K562 (cell line): ENCODE data around the gene VWA7. TPM values are rescaled to one million over a fixed set of nuclear protein-coding genes. Genes with fewer than 3 reads are reported as not detected.
A peak's percentile ranks its signal among the peaks of the same experiment; 100 is the strongest.

Experiments
- CREB1 ChIP-seq, 2 experiments: sonication (generic) in 1 of 2; formaldehyde crosslinking in 1 of 2; IDR thresholded peaks; 2 replicates each; pipeline versions ENCODE4 v1.6.1 to v1.8.0; 2012 to 2022; ENCODE audit warnings: inconsistent platforms in 1 of 2, mild to moderate bottlenecking in 1 of 2, missing genetic modification reagents in 1 of 2, moderate library complexity in 1 of 2
- FOXA1 ChIP-seq: fragments of 450-650 bp; IDR thresholded peaks from 2 replicates; pipeline ENCODE4 v1.6.1; 2016; ENCODE audit warnings: mild to moderate bottlenecking, borderline replicate concordance
- FUS ChIP-seq: fragments of 200-400 bp; formaldehyde crosslinking; optimal IDR thresholded peaks from 2 replicates; pipeline ENCODE3; 2017; ENCODE audit warnings: low read depth, low read length
- HINFP ChIP-seq: fragments of 450-650 bp; conservative IDR thresholded peaks from 2 replicates; pipeline ENCODE4 v1.6.1; 2016; ENCODE audit warnings: missing genetic modification characterization, low read depth, mild to moderate bottlenecking, control low read depth, missing compliant biosample characterization
- HMG20B ChIP-seq: fragments of 250-450 bp; sonication (Bioruptor Pico); IDR thresholded peaks from 2 replicates; pipeline ENCODE4 v1.5.0; 2021; ENCODE audit warnings: mild to moderate bottlenecking
- MYC ChIP-seq, 2 experiments: fragments of 250-450 bp in 1 of 2; sonication (Bioruptor Pico) in 1 of 2; IDR thresholded peaks; 2 replicates each; pipeline versions ENCODE4 v1.5.1 to v1.6.1; 2012 to 2021; ENCODE audit warnings: low read depth in 2 of 2, borderline replicate concordance in 1 of 2, improper control_type of control experiment in 1 of 2, low read length in 1 of 2, mild to moderate bottlenecking in 1 of 2, moderate library complexity in 1 of 2
- RUNX1 ChIP-seq: sonication (generic); IDR thresholded peaks from 2 replicates; pipeline ENCODE4 v1.6.1; 2016; ENCODE audit warnings: antibody characterized with exemption, low read depth
- SREBF2 ChIP-seq: sonication (generic); formaldehyde crosslinking; IDR thresholded peaks from 2 replicates; pipeline ENCODE4 v1.4.0; 2020; ENCODE audit warnings: mild to moderate bottlenecking, missing genetic modification reagents
- SRSF1 ChIP-seq: fragments of 200-400 bp; formaldehyde crosslinking; IDR thresholded peaks from 2 replicates; pipeline ENCODE4 v1.6.1; 2017; ENCODE audit warnings: mild to moderate bottlenecking, low read depth, low read length, moderate library complexity
- SRSF3 ChIP-seq: fragments of 200-400 bp; formaldehyde crosslinking; IDR thresholded peaks from 2 replicates; pipeline ENCODE4 v1.6.1; 2016; ENCODE audit warnings: mild to moderate bottlenecking, low read length, moderate library complexity; ENCODE audit not compliant: insufficient read depth
- ZBTB11 ChIP-seq, 3 experiments: fragments of 200-800 bp in 1 of 3; fragments of 250-450 bp in 1 of 3; fragments of 450-650 bp in 1 of 3; sonication (Bioruptor Pico) in 1 of 3; sonication (Bioruptor generic) in 1 of 3; formaldehyde crosslinking in 1 of 3; IDR thresholded peaks; 2 replicates each; pipeline versions ENCODE4 v1.6.1 to v1.8.0; 2016 to 2022; ENCODE audit warnings: mild to moderate bottlenecking in 2 of 3, missing genetic modification characterization in 2 of 3, missing compliant biosample characterization in 1 of 3, moderate library complexity in 1 of 3
- ZBTB12 ChIP-seq: fragments of 250-450 bp; sonication (Bioruptor Pico); IDR thresholded peaks from 2 replicates; pipeline ENCODE4 v1.4.0; 2020
- ZNF134 ChIP-seq: fragments of 250-450 bp; sonication (Bioruptor Pico); conservative IDR thresholded peaks from 2 replicates; pipeline ENCODE4 v1.4.0; 2020
- ZNF165 ChIP-seq: fragments of 250-450 bp; sonication (Bioruptor Pico); IDR thresholded peaks from 2 replicates; pipeline ENCODE4 v1.4.0; 2020; ENCODE audit warnings: borderline replicate concordance
- polyA plus RNA-seq, 8 experiments: library from polyadenylated mRNA; depleted of rRNA in 4 of 8; stranded (reverse) in 5 of 8; unstranded in 3 of 8; fragments of >200 nt; fragmentation: Nextera tagmentation in 2 of 8; fragmentation: Illumina TruSeq in 1 of 8; extraction: Ambion mirVana in 2 of 8; extraction: Trizol in 1 of 8; gene quantifications; 2 replicates each; pipeline versions ENCODE4 v1.2.1 to v1.2.3, GENCODE V29; 2011 to 2014; ENCODE audit warnings: inconsistent platforms in 1 of 8, missing spikeins in 1 of 8
- total RNA-seq, 7 experiments: library from RNA; depleted of rRNA in 6 of 7; stranded (reverse); fragments of >200 nt in 6 of 7; fragmentation: Illumina TruSeq in 2 of 7; extraction: Trizol in 2 of 7; gene quantifications; 2 replicates each; pipeline versions ENCODE4 v1.2.1 to v1.2.3, GENCODE V29; 2011 to 2021; ENCODE audit warnings: low replicate concordance in 1 of 7
- TF ChIP-seq, protein P1 (sequence below): sonication (generic); formaldehyde crosslinking; IDR thresholded peaks from 2 replicates; pipeline ENCODE4 v1.8.1; 2023; ENCODE audit warnings: mild to moderate bottlenecking, missing genetic modification reagents
- TF ChIP-seq, protein P2 (sequence below): fragments of 250-450 bp; sonication (Bioruptor Pico); IDR thresholded peaks from 2 replicates; pipeline ENCODE4 v1.4.0; 2020; ENCODE audit warnings: mild to moderate bottlenecking, moderate library complexity

VWA7 gene
- total and polyA plus RNA-seq, 9 of the 15 experiments (the other 6 are each of a cell fraction or from before 2014, with no cell fraction given), result 0.18 to 2.9 (median 0.95) TPM

DNA sequence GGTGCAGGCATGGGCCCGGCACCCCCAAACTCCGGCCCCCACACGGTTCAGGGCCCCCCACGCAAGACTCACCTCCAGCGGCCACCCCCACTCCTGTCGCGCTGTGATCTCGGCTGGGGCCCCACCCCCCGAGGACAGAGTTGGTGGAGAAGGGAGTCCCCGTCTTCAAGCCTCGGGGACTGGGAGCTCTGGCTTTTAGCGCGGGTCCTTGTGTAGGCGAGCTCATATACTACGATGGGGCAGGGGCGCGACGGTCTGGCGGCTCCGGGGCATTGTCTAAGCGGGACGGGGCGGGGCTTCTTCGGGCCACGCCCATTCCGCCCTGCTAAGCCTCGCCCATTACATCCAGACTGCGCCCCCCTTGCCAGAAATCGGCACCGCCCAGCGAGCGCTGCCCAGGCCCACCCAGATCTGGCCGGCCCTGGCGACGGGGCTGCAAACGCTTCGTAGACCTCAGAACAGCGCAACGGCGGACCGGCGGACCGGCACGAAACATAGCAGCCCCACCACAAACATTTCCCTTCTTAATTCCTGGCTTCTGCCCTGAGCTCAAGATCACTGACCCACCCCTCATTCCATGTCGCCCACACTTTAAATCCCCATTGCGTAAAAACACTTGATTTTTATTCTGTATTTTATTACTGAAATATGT is 47.0 kb downstream of the VWA7 start (continued):
- TF ChIP-seq HINFP (tag) (peak; percentile 68), ZBTB12 (CRISPR knock-in tag) (peak; percentile 68), SRSF1 (0 out of 2 replicates have a peak, but pooled peaks have one; percentile 85), RUNX1 (no peak), HMG20B (peak; percentile 99), ZNF165 (peak; percentile 91), SRSF3 (peak; percentile 74; the same call in 1 of the 2 replicates), ZBTB11 (CRISPR knock-in tag; IDR thresholded peaks at IDR 0.05) (peak in 1 of 3 experiments; percentile 48; a peak in 3 of 6 replicates), MYC (IDR thresholded peaks at IDR 0.05; ENCODE audit: low read depth, low read length) (peak; percentile 62), MYC (CRISPR knock-in tag; IDR thresholded peaks at IDR 0.05; ENCODE audit: borderline replicate concordance, low read depth) (peak; percentile 100), CREB1 (IDR thresholded peaks at IDR 0.05) (peak; percentile 47), CREB1 (CRISPR knock-in tag; IDR thresholded peaks at IDR 0.05) (no peak), SREBF2 (no peak), ZNF134 (CRISPR knock-in tag) (peak; percentile 82), FOXA1 (no peak), FUS (peak; percentile 67)
- TF ChIP-seq, protein P1, sequence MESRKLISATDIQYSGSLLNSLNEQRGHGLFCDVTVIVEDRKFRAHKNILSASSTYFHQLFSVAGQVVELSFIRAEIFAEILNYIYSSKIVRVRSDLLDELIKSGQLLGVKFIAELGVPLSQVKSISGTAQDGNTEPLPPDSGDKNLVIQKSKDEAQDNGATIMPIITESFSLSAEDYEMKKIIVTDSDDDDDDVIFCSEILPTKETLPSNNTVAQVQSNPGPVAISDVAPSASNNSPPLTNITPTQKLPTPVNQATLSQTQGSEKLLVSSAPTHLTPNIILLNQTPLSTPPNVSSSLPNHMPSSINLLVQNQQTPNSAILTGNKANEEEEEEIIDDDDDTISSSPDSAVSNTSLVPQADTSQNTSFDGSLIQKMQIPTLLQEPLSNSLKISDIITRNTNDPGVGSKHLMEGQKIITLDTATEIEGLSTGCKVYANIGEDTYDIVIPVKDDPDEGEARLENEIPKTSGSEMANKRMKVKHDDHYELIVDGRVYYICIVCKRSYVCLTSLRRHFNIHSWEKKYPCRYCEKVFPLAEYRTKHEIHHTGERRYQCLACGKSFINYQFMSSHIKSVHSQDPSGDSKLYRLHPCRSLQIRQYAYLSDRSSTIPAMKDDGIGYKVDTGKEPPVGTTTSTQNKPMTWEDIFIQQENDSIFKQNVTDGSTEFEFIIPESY (CRISPR knock-in tag), result peak; percentile 79; the same call in 1 of the 2 replicates
- TF ChIP-seq, protein P2, sequence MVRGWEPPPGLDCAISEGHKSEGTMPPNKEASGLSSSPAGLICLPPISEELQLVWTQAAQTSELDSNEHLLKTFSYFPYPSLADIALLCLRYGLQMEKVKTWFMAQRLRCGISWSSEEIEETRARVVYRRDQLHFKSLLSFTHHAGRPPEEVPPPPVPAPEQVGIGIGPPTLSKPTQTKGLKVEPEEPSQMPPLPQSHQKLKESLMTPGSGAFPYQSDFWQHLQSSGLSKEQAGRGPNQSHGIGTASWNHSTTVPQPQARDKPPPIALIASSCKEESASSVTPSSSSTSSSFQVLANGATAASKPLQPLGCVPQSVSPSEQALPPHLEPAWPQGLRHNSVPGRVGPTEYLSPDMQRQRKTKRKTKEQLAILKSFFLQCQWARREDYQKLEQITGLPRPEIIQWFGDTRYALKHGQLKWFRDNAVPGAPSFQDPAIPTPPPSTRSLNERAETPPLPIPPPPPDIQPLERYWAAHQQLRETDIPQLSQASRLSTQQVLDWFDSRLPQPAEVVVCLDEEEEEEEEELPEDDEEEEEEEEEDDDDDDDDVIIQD (CRISPR knock-in tag), result 0 out of 2 replicates have a peak, but pooled peaks have one; percentile 68
